ENCODE measurements around the gene SCD.

SCD gene

GRCh38 chr10:100353770-100354485 is 6.9 kb downstream of the SCD start:
- H3K27ac ChIP-seq: no peak overlapping the region
- no peaks in the 10 kb centered on the region for H3K9me3 ChIP-seq
- H3K27me3 ChIP-seq: no peaks in the 10 kb centered on the region
- no peak for TF ChIP-seq CTCF (IDR thresholded peaks at IDR 0.05)
- peaks cover 0 to 37% (median 14%) of the 10 kb centered on the region in 3 donors for H3K36me3 ChIP-seq
- DNase-seq: no peak
- H3K4me3 ChIP-seq: no peak overlapping the region
- intact Hi-C loops (cut with DNase I; ENCODE audit: low total_unique reads): no loop called here
- H3K4me1 ChIP-seq: no peaks in the 10 kb centered on the region

- Histone ChIP-seq H3K36me3 (peaks cover 0 to 37% (median 14%) of the 10 kb centered on the region in 3 donors), H3K27ac (no peak overlapping the region), H3K27me3 (no peaks in the 10 kb centered on the region), H3K4me1 (peaks cover 0 to 8% (median 1%) of the 10 kb centered on the region in 4 donors), H3K4me3 (no peak overlapping the region), H3K9me3 (no peaks in the 10 kb centered on the region)
- DNase-seq: no peak
- TF ChIP-seq CTCF (IDR thresholded peaks at IDR 0.05): no peak
- intact Hi-C loops (cut with DNase I; ENCODE audit: low total_unique reads): no loop called here
Measured at GRCh38 chr10:100355086-100355485, 8.1 kb downstream of the SCD start.

- Histone ChIP-seq H3K4me1 (peaks cover 0 to 8% (median 2%) of the 10 kb centered on the region in 4 donors), H3K27ac (no peak overlapping the region), H3K4me3 (no peak overlapping the region), H3K27me3 (no peaks in the 10 kb centered on the region), H3K36me3 (peaks cover 0 to 47% (median 14%) of the 10 kb centered on the region in 3 donors), H3K9me3 (no peaks in the 10 kb centered on the region)
- intact Hi-C loops (cut with DNase I; ENCODE audit: low total_unique reads): no loop called here
- no peak for DNase-seq
- no peak for TF ChIP-seq CTCF (IDR thresholded peaks at IDR 0.05)
Measured at GRCh38 chr10:100356067-100357017, 9.3 kb downstream of the SCD start.

GRCh38 chr10:100357059-100357858 is 10.2 kb downstream of the SCD start:
- H3K27me3 ChIP-seq: no peaks in the 10 kb centered on the region
- intact Hi-C loops (cut with DNase I; ENCODE audit: low total_unique reads): no loop called here
- DNase-seq: no peak
- TF ChIP-seq CTCF (IDR thresholded peaks at IDR 0.05): no peak
- peaks cover 0 to 8% (median 2%) of the 10 kb centered on the region in 4 donors for H3K4me1 ChIP-seq
- H3K9me3 ChIP-seq: no peaks in the 10 kb centered on the region
- H3K4me3 ChIP-seq: no peak overlapping the region
- H3K27ac ChIP-seq: no peak overlapping the region
- peaks cover 0 to 46% (median 14%) of the 10 kb centered on the region in 3 donors for H3K36me3 ChIP-seq

- H3K27ac ChIP-seq: no peak overlapping the region
- peaks cover 0 to 8% (median 2%) of the 10 kb centered on the region in 4 donors for H3K4me1 ChIP-seq
- intact Hi-C loops (cut with DNase I; ENCODE audit: low total_unique reads): no loop called here
- no peaks in the 10 kb centered on the region for H3K9me3 ChIP-seq
- TF ChIP-seq CTCF (IDR thresholded peaks at IDR 0.05): no peak
- peaks cover 0 to 34% (median 14%) of the 10 kb centered on the region in 3 donors for H3K36me3 ChIP-seq
- no peak for DNase-seq
- H3K27me3 ChIP-seq: no peaks in the 10 kb centered on the region
- H3K4me3 ChIP-seq: no peak overlapping the region
Measured at GRCh38 chr10:100359030-100359432, 12.0 kb downstream of the SCD start.

Data from tibial artery (tissue), 4 donors.